NT2/D1 (cell line): ENCODE data around the gene SMYD1.

Experiments
- SUZ12 ChIP-seq: IDR thresholded peaks from 2 replicates; pipeline ENCODE4 v1.6.1; 2011; ENCODE audit not compliant: insufficient read length, insufficient read depth; ENCODE audit errors: extremely low read depth
- YY1 ChIP-seq: IDR thresholded peaks from 2 replicates; pipeline ENCODE4 v1.6.1; 2011; ENCODE audit not compliant: insufficient read length, insufficient read depth
- ZNF274 ChIP-seq: IDR thresholded peaks from 2 replicates; pipeline ENCODE4 v1.6.1; 2011; ENCODE audit warnings: mild to moderate bottlenecking, low read depth, low read length

- TF ChIP-seq YY1, result no peak
- TF ChIP-seq ZNF274, result no peak
- TF ChIP-seq SUZ12, result no peak
Observed at GRCh38 chr2:88061295-88061694, 6.3 kb upstream of the SMYD1 start.
